Mucosa of descending colon (tissue), 3 donors: ENCODE results near the gene THSD7B. TPM values are rescaled to one million over a fixed set of nuclear protein-coding genes. Genes with fewer than 3 reads are reported as not detected.
"Not testable (repeated sequence)": the region's sequence is repeated elsewhere in the genome, so short reads cannot be mapped to it uniquely, and the experiment has no call there.

Experiments
- ATAC-seq: fragments of 200-7000 bp; cut with Tn5 transposase; one replicate; pipeline ENCODE4 v1.9.1; 2020; ENCODE audit warnings: mild to moderate bottlenecking, moderate library complexity
- DNase-seq, 3 donors: peaks; one replicate each; pipeline ENCODE4 v3.0.0-alpha.2; 2020
- H3K36me3 ChIP-seq: fragments of 200-600 bp; one replicate; pipeline ENCODE4 v1.8.0; 2021; ENCODE audit warnings: low read depth, mild to moderate bottlenecking
- H3K4me1 ChIP-seq: fragments of 200-600 bp; one replicate; pipeline ENCODE4 v1.8.0; 2021; ENCODE audit warnings: low read depth, mild to moderate bottlenecking
- H3K4me3 ChIP-seq: fragments of 200-600 bp; one replicate; pipeline ENCODE4 v1.8.0; 2021; ENCODE audit warnings: mild to moderate bottlenecking
- H3K9me3 ChIP-seq: fragments of 200-600 bp; one replicate; pipeline ENCODE4 v1.8.0; 2021; ENCODE audit warnings: mild to moderate bottlenecking
- CTCF ChIP-seq: fragments of 200-600 bp; IDR thresholded peaks from one replicate; pipeline ENCODE4 v1.8.0; 2022; ENCODE audit warnings: antibody characterized with exemption, mild to moderate bottlenecking
- intact Hi-C, 2 donors: fragments of 100-400 bp; cut with DNase I in 1 of 2; cut with micrococcal nuclease in 1 of 2; formaldehyde crosslinking; loops; one replicate each; pipeline versions ENCODE4 v1.11.0 to v1.11.1; 2022; cut with DNase I, micrococcal nuclease
- total RNA-seq, 3 donors: library from RNA; stranded (reverse); fragmentation: NEBNext Ultra II Directional in 2 of 3; extraction: Animal tissue kit (Norgen Biotek cat#: 25700) in 2 of 3; gene quantifications; one replicate each; pipeline versions ENCODE4 v1.2.1 to v1.2.4, GENCODE V29; 2021 to 2023
- donor health status: DM: no; HTN: no; CAD: no; lungs with moderate emphysema.
- donor health status: DM: no; HTN: no; CAD: no.
- donor health status: DM: no; HTN: yes; CAD: no.

THSD7B gene
- total RNA-seq, 3 donors from 2014 or later = 0.85 TPM; not detected in 2

- no peak overlapping the region for H3K4me3 ChIP-seq
- DNase-seq (no peak), ATAC-seq (no peak)
- no peak for TF ChIP-seq CTCF
- H3K4me1 ChIP-seq = no peaks in the 10 kb centered on the region
- H3K9me3 ChIP-seq = peaks cover 5% of the 10 kb centered on the region
- intact Hi-C loops = no loop called here
- H3K36me3 ChIP-seq = no peaks in the 10 kb centered on the region
Measured at GRCh38 chr2:137298377-137298776, 533.0 kb downstream of the THSD7B start.

DNA sequence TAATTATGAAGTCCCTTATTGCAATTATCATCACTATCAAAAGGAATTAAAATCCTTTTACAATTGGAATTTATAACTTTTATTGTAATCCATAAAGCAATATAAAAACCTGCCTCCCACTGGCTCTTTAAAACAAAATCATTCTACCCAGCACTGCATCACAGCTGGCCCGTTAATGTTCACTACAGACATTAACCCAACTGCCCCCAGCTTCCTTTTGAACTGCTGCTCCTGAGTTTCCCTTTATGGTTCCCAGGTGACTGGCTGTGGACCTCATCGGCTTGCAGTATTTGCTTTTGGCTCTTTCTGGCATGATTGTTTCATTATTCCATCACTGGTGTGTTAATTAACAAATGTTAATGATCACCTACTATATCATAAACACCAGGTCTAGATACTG, 535.6 kb downstream of the THSD7B start:
- DNase-seq = no peak
- H3K36me3 ChIP-seq = no peaks in the 10 kb centered on the region
- intact Hi-C loops = no loop called here
- no peak for ATAC-seq
- peaks cover 5% of the 10 kb centered on the region for H3K9me3 ChIP-seq
- no peak for TF ChIP-seq CTCF
- no peak overlapping the region for H3K4me3 ChIP-seq
- H3K4me1 ChIP-seq = no peaks in the 10 kb centered on the region

- Histone ChIP-seq H3K36me3 (no peaks in the 10 kb centered on the region), H3K4me1 (no peaks in the 10 kb centered on the region), H3K4me3 (no peak overlapping the region), H3K9me3 (peaks cover 5% of the 10 kb centered on the region)
- ATAC-seq (no peak), DNase-seq (no peak)
- TF ChIP-seq CTCF = no peak
- intact Hi-C loops = no loop called here
Measured at GRCh38 chr2:137302957-137303356, 537.6 kb downstream of the THSD7B start.

DNA sequence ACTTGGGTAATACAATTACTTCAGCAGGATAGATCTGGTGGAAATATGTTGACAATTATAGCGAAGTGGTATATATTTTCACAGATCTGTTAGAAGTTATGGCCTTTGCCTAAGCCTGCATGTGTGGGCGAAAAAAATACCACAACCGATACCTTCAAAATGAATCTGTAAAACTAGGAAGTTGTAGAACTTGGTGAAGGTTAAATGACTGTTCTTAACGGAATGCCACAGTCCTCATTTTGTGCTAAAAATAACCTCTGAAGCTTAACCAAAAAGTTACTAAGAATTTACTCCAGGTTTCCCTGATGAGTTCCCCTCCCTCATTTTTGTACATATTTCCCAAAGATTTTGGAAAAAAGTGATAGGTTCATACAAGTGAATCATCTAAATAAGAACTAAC, 550.7 kb downstream of the THSD7B start:
- Histone ChIP-seq H3K4me3 (no peak overlapping the region), H3K4me1 (no peaks in the 10 kb centered on the region), H3K36me3 (no peaks in the 10 kb centered on the region), H3K9me3 (no peaks in the 10 kb centered on the region)
- no peak for TF ChIP-seq CTCF
- no peak for DNase-seq
- ATAC-seq = no peak
- intact Hi-C loops = no loop called here

- Histone ChIP-seq H3K9me3 (no peaks in the 10 kb centered on the region), H3K4me3 (no peak overlapping the region), H3K36me3 (no peaks in the 10 kb centered on the region), H3K4me1 (no peaks in the 10 kb centered on the region)
- DNase-seq (no peak), ATAC-seq (no peak)
- intact Hi-C loops = no loop called here
- no peak for TF ChIP-seq CTCF
Measured at GRCh38 chr2:137321566-137321965, 556.2 kb downstream of the THSD7B start.

DNA sequence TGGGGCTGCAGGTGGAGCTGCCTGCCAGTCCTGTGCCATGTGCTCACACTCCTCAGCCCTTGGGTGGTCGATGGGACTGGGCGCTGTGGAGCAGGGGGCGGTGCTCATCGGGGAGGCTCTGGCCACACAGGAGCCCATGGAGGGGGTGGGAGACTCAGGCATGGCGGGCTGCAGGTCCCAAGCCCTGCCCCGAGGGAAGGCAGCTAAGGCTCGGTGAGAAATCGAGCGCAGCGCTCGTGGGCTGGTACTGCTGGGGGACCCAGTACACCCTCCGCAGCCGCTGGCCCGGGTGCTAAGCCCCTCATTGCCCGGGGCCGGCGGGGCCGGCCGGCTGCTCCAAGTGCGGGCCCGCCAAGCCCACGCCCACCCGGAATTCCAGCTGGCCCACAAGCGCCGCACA, 566.2 kb downstream of the THSD7B start:
- H3K9me3 ChIP-seq, DNase-seq, H3K4me3 ChIP-seq, intact Hi-C loops, H3K4me1 ChIP-seq, H3K36me3 ChIP-seq, ATAC-seq: not testable (repeated sequence)
